Panc1 (cell line): Measurements from ENCODE around the gene ZNF782.

Experiments
- CTCF ChIP-seq: fragments of 450-650 bp; IDR thresholded peaks from 2 replicates; pipeline ENCODE4 v1.5.1; 2017; ENCODE audit warnings: mild to moderate bottlenecking
- POLR2AphosphoS5 ChIP-seq: IDR thresholded peaks from 2 replicates; pipeline ENCODE4 v1.6.1; 2012; ENCODE audit warnings: mild to moderate bottlenecking, low read depth, low read length, moderate library complexity
- SIN3A ChIP-seq: IDR thresholded peaks from 2 replicates; pipeline ENCODE4 v1.6.1; 2012; ENCODE audit warnings: low read depth, mild to moderate bottlenecking, low read length, moderate library complexity, borderline replicate concordance; ENCODE audit not compliant: insufficient read depth

GRCh38 chr9:96883922-96884321 lies 29.6 kb upstream of the ZNF782 start:
- TF ChIP-seq CTCF (no peak), SIN3A (no peak), POLR2AphosphoS5 (no peak)
